HG03457 (cell line): ENCODE results near the gene LCN12.

ENCODE experiments used
- ATAC-seq: cut with Tn5 transposase; IDR thresholded peaks from one replicate; pipeline ENCODE4 v1.9.1; 2021; ENCODE audit warnings: moderate number of reproducible peaks; ENCODE audit not compliant: unreplicated experiment

Gene LCN12

DNA sequence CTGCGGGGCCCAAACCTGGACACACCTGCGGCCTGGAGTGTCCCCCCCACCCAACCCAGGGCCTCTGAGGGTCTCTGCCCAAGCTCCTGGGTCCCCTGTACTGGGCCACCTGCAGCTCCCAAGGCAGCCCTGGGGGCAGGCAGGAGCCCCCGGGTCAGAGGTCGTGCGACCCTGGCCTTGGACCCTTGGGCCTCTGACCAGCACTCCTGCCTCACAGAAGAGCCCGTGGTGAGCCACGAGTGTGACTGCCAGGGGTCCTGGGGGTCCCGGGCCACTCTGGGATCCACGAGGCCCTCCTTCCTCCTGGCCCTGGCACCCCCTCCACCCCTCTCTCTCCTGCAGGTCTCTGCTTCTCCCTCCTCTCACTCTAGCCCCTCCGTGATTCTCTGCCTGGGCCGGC is 20.3 kb downstream of the LCN12 start:
- no peak for ATAC-seq

DNA sequence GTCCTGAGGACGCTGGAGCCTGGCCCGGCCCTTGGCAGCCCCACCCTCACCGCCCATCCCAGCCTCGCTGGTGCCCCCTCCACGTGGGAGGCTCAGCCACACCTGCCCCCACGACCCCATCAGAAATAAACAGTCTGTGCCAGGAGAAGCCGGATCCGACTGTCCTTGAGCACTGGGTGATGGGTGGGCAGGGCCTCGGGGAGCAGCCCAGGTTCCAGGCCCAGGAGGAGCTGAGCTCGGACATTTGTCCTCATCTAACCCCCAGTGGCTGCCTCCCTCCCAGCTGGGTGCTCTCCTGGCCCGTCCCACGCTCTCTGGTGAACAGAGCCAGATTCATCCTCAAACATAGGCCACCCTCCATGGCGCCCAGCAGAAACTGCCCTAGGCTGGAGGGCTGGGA is 20.7 kb downstream of the LCN12 start:
- ATAC-seq = no peak

DNA sequence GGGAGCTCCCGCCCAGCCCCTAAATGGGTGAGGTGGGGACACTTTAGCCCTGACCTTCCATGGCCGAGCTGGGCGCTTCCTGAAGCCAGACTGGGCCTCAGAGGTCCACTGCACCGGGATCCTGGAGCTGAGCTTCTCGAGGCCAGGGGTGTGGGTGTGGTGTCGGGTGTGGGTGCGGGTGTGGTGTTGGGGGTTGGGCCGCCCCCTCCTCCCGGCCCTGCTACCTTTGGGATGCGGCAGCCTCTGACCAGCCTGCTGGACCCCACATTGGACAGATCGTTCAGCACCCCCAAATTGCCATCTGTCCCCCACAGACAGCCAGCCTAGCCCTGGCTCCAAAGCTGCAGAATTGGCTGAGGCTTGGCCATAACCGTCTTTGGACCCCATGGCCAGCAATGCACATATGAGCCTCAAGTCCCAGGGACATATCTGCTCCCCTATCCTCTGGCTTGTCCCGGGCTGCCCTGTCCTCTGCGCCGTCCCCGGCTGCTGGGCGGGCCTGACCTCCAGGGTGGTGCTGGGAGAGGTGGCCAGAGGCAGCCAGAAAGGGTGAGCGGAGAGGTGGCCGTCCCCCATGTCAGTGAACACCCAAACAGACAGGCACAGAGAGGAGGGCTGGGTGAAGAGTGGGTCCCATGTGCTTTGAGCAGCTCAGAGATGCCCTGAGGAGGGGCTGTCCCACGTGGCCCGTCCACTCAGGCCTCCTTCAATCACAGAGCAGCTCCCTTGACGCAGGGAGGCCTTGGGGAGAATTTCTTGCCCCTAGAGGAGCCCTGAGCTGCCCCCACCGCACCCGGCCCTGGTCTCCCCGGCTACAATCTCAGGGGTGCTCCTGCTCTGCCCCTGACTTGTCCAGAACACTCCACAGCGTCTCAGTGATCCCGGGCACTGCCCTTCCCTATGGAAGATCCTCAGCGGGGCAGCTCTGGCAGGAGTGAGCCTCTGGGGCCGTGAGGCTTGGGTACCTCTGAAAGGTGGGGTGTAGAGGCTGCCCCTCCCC is 21.8 kb downstream of the LCN12 start:
- ATAC-seq = no peak

DNA sequence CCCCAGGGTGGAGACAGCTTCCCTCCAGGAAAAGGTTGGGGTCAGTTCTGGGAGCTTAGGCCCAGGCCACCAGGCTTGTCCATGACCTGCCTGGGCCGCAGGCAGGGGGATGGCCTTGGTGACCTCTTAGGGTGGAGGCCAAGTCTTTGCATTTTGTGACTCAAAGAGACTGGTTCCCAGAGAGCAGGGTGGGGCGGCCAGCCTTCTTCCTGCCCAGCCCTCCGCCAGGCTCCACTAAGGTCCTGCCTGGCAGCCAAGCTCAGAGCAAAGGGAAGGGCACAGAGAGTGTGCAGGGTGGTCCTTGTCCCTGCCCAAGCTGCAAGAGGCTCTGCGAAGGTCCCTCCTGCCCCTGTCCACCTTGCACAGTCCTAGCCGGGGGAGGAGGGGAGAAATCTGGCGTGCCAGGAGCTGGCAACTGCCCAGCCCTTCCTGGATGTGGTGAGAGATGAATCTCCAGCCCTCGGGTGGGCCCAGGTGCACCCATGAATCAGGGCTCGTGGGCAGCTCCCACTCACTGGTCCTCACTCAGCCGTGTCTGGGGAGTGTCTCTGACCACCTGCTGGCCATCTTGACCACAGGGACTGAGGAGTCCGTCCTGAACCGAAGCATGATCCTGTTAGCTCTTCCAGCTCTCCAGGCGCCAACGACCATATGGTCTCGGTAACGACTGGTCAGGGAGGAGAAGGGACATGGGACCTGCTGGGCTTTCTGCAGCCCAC is 22.9 kb downstream of the LCN12 start:
- ATAC-seq = no peak

DNA sequence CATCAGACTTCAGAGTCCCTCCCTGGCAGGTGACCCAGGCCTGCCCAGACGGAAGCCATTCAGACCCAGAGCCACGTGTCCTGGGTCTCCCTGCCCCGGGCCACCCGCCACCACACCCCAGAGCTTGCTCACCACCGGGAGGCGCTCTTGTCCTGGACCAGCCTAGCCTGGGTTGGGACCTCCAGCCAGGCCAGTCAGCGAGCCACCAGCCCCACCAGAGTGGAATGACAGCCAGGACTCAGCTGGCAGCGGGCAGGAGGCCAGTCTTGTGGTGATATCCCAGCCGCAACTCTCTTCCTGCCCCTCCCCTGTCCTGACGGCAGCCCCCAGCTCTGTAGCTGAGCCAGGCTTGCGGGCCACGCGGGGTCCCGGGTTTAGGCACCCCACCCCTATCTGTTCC is 23.6 kb downstream of the LCN12 start:
- no peak for ATAC-seq

DNA sequence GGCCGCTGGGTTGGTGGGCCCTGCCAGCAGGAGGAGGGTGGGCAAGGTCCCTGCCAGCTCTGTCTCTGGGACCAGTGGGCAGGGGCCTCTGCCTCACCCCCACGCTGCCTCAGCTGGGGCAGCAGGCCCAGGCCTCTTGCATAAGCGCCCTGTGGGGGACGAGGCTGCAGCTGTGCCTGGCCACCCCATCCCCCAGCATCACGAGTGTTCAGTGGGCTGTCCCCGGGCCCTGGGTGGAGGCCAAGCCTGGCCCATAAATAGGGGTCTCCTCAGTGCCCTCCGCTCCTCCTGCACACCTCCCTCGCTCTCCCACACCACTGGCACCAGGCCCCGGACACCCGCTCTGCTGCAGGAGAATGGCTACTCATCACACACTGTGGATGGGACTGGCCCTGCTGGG is 25.1 kb downstream of the LCN12 start, which contains the start of gene PTGDS:
PTGDS (plus strand) TSS at position 282 of the 400 bp plus-strand sequence; CDS start at position 357, 75 bp downstream.
- no peak for ATAC-seq

DNA sequence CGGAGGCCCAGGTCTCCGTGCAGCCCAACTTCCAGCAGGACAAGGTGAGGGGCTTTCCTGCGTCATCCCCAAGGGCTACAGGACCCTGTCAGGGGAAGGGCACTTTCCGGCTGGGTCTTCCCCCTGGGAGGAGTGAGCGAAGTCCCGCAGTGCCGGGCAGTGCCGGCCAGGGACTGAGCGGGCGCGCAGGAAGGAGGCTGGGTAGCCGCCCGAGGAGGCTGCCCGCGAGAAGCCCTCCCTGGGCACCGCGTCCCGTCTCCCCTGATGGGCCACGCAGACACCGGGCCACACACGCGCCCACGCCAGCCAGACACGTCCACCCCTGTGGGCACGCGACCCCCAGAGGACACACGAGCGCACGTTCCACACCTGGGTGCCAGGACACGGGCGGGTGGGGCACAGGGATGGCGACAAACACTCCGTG is 25.6 kb downstream of the LCN12 start:
- ATAC-seq = no peak

DNA sequence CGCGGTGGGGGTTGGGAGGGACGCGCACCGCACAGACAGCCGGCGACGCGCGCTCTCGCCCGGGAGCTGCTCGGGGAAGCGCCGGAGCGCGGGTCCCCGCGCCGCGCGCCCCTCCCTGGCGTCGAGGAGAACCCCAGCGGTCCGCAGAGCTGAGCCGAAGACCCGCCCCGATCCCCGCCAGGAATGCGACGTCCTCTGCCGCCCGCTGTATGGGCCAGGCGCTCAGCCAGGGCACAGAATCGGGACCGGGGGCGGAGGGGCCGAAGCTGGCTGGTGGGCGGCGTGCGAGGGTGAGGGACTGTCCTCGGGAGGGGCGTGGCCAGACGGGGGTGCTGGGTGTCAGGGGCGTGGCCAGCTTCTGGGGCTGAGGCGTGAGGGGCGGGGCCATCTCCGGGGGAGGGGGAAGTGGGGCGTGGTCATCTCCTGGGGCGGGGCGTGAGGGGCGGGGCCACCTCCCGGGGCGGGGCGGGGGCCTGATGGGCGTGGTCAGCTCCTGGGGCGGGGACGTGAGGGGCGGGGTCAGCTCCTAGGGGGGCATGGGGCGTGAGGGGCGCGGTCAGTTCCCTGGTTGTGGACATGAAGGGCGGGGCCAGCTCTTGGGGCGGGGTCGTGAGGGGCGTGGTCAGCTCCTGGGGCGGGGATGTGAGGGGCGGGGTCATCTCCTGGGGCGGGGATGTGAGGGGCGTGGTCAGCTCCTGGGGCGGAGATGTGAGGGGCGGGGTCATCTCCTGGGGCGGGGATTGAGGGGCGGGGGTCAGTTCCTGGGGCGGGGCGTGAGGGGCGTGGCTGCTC is 26.2 kb downstream of the LCN12 start:
- no peak for ATAC-seq

DNA sequence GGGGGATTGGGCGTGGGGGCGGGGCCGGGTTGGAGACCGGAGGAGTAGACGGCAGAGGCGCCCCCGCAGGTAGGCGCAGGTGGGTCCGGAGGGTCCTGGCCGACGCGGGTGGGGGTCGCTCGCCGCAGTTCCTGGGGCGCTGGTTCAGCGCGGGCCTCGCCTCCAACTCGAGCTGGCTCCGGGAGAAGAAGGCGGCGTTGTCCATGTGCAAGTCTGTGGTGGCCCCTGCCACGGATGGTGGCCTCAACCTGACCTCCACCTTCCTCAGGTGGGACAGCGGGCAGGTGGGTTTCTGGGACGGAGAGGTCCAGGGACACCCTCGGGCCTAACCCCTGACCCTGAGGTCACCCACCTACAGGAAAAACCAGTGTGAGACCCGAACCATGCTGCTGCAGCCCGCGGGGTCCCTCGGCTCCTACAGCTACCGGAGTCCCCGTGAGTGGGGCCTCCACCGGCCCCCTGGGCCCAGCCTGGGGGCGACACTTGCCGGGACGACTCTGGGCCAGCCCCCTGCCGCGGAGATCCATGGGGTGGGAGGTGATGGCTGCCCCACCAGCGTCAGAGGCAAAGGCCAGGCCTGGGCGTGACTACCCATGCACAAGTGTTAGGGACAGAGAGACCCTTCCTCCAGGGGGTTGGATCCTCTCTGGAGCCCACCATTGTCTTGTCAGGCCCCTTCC is 26.9 kb downstream of the LCN12 start:
- ATAC-seq = no peak

DNA sequence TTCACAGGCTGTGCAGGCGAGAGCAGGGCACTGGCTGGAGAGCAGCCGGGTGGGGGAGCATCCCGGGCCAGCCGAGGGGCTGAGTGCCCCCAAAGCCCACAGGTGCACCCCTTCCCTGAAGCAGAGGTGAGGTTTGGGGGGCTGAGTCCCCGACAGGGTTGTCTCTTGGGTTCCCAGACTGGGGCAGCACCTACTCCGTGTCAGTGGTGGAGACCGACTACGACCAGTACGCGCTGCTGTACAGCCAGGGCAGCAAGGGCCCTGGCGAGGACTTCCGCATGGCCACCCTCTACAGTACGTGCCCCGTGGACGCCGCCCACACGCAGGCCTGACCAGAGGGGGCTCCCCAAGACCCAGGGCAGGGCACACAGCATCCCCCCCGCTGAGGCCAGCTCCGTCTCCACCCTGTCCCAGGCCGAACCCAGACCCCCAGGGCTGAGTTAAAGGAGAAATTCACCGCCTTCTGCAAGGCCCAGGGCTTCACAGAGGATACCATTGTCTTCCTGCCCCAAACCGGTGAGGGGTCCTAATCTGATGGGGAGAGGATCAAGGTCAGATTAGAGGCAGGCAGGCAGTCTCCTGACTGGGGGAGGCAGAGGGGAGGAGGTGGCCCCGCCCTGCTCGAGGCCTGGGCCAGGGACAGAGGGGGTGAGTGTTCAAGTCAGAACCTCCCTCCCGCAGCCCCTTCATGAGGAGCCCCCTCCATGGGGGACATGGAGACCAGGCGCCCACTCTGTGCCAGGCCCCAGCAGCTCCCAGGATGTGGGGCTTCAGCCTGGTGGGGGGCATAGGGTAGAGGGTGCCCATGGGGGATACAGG is 27.9 kb downstream of the LCN12 start:
- ATAC-seq = no peak

DNA sequence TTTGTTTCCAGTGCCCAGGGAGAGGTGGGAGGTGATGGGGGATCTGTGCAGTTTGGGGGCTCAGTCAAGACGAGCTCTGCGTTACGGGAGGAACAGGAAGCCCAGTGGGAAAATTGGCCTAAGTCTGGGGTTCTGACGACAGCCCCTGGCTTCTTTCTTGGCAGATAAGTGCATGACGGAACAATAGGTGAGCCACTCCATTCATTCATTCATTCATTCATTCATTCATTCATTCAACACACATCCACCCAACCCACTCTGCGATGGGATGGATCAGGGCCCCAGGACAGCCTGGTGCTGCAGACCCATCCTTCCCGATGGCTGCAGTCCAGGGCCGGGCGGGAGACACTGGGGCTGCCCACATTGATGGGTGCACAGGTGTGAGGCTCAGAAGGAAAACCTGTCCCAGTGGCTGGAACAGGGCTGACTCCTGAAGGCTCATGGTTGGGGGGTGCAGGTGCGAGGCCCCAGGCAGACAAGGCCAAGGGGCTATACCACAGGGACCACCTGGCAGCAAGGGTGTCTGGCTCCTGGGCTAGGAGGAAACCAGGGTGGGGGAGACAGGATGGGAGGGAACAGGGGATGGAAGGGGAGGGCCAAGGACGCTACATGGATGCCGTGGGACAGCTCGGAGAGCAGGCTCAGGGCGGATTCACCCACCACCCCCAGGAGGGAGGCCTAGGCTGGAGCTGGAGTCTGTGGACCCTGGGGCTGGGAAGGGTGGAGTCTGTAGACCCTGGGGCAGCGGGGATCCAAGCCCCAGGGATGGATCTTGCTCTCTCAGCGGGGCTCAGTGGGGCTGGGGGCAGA is 28.8 kb downstream of the LCN12 start:
- no peak for ATAC-seq

DNA sequence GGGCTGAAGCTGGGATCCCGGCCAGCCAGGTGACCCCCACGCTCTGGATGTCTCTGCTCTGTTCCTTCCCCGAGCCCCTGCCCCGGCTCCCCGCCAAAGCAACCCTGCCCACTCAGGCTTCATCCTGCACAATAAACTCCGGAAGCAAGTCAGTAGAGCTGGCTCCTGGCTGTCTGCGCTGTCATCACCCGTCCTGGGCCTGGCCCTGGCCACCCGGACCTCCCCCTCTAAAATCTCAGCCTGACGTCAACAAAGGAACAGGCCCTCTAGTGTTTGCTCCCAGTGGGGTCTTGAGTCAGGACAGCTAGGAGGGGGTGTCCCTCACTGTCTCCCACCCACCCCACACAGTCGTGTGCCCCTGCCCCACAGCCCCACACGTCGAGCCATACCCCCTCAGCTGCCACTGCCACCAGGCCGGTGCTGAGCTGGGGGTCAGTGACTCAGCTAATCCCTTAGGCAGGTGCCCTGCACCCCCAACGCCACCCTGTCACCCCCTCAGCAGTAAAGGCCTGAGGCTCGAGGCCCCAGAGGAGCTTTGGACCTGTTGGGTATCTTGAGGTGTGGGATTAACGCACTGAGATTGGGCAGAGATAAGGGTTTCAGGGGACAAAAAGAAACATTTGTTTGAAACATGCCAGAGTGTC is 29.6 kb downstream of the LCN12 start:
- no peak for ATAC-seq

DNA sequence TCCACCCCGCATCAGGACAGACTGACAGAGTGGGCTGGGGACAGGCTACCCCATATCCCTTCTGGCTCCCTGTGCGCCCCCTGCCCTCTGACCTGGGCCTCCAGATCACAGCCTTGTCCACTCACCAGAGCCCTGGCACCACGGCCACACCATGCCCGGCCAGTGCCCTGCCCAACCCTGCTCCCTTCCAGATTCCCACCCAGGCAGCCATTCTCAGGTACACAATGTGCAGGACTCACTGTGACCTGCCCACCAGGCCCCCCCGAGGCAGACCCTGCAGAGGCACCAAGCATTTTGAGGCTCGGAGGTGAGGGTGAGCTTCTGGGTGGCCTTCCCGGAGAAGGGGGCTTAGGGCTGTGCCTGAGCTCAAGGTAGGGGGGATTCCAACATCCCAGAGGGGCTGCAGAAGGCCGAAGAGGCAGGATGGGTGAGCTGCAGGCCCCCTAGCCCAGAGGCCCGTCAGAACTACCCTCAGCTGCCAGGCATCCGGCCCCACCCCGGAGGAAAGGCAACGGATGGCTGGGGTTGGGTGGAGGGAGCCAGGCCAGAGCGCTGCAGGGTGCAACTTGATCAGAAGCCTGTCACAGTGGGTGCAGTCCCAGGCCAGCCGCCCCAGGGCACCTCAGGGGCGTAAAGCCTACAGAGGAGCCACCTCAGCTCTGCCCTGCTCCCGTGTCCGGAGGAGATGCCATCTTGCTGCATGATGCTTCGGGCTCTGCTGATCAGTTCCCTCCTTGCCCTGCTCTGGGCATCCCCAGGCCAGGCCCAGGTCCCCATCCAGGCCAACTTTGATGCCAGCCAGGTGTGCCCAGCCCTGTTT is 30.4 kb downstream of the LCN12 start, which contains the start of gene LCNL1:
LCNL1 (plus strand) TSS at position 762 of the 820 bp plus-strand sequence. CDS start 594 bp downstream, outside the sequence.
- ATAC-seq = no peak

DNA sequence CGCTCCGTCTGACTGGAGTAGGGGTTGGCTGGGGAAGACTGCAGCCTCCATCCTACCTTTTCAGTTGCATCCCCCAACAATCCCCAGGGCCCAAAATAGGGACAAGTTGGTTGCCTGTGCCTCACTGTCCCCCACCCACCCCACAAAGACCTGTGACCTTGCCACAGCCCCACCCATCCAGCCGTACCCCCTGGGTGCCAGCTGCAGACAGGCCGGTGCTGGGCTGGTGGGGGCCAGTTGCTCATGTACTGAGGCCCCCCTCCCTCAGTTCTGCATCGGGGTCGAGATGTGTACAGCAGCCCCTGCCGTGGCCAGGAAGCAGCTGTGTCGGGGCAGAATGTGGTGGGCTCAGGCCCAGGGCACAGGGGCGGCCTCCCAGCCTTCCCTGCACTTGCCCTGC is 31.1 kb downstream of the LCN12 start:
- no peak for ATAC-seq

DNA sequence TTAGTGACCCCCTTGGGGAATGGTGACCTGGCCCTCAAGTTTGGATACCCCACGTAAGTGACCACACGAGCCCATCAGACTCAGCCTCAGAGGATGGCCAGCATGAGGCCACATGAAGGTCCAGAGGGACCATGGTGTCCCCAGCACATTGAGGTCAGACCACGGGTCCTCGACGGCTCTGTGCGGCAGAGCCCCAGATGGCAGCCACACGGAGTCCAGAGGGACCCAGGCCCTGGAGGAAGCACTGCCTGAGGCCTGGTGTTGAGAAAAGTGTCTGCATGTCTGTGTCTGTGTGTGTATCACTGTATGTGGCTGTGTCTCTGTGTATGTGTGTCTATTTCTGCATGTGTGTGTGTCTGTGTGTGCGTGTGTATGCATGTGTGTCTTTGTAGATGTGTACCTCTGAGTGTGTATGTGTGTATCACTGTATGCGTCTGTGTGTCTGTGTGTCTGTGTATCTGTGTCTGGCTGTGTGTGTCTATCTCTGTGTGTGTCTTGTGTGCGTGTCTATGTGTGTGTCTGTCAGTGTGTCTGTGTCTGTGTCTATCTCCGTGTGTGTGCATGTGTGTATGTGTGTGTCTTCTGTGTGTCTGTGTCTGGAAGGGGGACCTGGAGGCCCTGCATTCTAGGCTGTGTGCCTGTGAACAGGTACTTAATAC is 31.7 kb downstream of the LCN12 start:
- no peak for ATAC-seq

DNA sequence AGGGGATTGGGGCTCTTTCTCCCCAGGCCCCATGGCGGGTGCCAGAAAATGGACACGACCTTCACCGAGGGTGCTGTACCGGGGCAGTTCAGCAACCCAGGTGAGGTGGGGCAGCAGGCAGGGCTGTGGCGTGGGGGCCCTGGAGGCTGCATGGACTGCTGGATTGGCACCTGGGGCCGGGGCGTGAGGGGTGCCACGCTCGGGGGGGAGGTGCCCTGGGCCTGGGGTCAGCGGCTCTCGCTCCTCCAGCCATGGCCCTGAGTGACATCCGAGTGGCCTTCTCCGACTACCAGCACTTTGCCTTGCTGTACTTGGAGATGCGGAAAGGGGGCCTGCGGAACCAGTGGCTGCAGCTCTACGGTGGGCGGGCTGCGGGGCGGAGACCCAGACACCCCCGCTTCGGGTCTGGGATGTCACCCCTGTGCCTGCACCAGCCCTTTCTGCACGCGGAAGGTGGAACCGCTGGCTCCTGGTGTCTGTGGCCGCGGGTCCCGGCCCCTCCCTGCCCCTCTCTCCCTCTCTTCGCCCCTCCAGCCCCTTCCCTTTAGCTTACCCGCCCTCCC is 32.5 kb downstream of the LCN12 start:
- no peak for ATAC-seq
